ENCODE data around the gene CD22. TPM values are rescaled to one million over a fixed set of nuclear protein-coding genes. Genes with fewer than 3 reads are reported as not detected.

CD22 gene
- total and polyA plus RNA-seq, 2 of the 13 experiments (the other 11 are each of a cell fraction or from before 2014, with no cell fraction given) = 0.71 to 1.7 TPM

DNA sequence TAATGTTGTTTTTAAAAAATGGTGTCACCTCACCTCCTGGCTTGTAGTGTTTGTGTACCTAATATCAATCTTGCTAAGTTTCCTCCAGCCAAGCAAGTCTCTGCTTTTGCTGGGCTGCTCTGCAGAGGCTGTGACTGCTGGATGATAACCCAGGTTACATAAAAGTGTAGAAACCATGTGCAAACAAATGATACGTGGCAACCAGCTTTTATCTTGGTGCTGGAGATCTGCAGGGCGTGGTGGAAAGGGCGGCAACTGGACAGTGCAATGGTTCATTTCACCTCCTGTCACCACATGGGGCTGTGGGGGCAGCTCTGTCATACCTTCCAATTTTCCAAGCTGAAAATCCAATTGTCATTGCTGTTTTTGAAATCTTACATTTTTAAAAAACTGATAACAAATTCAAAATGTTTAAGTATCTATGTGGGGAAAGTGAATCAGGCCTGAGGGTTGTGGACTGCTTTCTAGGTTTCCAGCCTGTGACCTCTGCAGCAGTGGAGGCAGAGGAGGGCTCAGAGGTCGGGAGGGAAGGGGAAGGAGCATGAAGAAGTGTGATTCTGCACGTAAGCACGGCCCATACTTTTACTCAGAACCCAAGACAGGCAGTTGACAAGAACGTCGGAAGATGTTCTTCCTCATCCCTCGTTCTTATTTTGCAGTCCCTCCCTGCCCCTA is 51.6 kb downstream of the CD22 start (continued):
- TF ChIP-seq, protein P1, sequence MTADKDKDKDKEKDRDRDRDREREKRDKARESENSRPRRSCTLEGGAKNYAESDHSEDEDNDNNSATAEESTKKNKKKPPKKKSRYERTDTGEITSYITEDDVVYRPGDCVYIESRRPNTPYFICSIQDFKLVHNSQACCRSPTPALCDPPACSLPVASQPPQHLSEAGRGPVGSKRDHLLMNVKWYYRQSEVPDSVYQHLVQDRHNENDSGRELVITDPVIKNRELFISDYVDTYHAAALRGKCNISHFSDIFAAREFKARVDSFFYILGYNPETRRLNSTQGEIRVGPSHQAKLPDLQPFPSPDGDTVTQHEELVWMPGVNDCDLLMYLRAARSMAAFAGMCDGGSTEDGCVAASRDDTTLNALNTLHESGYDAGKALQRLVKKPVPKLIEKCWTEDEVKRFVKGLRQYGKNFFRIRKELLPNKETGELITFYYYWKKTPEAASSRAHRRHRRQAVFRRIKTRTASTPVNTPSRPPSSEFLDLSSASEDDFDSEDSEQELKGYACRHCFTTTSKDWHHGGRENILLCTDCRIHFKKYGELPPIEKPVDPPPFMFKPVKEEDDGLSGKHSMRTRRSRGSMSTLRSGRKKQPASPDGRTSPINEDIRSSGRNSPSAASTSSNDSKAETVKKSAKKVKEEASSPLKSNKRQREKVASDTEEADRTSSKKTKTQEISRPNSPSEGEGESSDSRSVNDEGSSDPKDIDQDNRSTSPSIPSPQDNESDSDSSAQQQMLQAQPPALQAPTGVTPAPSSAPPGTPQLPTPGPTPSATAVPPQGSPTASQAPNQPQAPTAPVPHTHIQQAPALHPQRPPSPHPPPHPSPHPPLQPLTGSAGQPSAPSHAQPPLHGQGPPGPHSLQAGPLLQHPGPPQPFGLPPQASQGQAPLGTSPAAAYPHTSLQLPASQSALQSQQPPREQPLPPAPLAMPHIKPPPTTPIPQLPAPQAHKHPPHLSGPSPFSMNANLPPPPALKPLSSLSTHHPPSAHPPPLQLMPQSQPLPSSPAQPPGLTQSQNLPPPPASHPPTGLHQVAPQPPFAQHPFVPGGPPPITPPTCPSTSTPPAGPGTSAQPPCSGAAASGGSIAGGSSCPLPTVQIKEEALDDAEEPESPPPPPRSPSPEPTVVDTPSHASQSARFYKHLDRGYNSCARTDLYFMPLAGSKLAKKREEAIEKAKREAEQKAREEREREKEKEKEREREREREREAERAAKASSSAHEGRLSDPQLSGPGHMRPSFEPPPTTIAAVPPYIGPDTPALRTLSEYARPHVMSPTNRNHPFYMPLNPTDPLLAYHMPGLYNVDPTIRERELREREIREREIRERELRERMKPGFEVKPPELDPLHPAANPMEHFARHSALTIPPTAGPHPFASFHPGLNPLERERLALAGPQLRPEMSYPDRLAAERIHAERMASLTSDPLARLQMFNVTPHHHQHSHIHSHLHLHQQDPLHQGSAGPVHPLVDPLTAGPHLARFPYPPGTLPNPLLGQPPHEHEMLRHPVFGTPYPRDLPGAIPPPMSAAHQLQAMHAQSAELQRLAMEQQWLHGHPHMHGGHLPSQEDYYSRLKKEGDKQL (CRISPR knock-in tag; IDR thresholded peaks at IDR 0.05; ENCODE audit: low read depth) = 0 out of 2 replicates have a peak, but pooled peaks have one; percentile 35
- TF ChIP-seq CBX2 (IDR thresholded peaks at IDR 0.05; ENCODE audit: low read depth, low read length) (no peak), CBX2 (CRISPR knock-in tag; IDR thresholded peaks at IDR 0.05; ENCODE audit: low read depth) (0 out of 2 replicates have a peak, but pooled peaks have one; percentile 22), KDM3A (CRISPR knock-in tag; IDR thresholded peaks at IDR 0.05; ENCODE audit: low read depth) (no peak), DMAP1 (CRISPR knock-in tag; IDR thresholded peaks at IDR 0.05) (peak; percentile 94), HOXA3 (CRISPR knock-in tag; IDR thresholded peaks at IDR 0.05) (peak; percentile 78), ZMYM3 (CRISPR knock-in tag; IDR thresholded peaks at IDR 0.05) (peak; percentile 75), ZNF792 (CRISPR knock-in tag; IDR thresholded peaks at IDR 0.05) (0 out of 2 replicates have a peak, but pooled peaks have one; percentile 84), KLF12 (CRISPR knock-in tag; IDR thresholded peaks at IDR 0.05; ENCODE audit: borderline replicate concordance) (peak; percentile 92; the same call in 1 of the 2 replicates)
- TF ChIP-seq, protein P2, sequence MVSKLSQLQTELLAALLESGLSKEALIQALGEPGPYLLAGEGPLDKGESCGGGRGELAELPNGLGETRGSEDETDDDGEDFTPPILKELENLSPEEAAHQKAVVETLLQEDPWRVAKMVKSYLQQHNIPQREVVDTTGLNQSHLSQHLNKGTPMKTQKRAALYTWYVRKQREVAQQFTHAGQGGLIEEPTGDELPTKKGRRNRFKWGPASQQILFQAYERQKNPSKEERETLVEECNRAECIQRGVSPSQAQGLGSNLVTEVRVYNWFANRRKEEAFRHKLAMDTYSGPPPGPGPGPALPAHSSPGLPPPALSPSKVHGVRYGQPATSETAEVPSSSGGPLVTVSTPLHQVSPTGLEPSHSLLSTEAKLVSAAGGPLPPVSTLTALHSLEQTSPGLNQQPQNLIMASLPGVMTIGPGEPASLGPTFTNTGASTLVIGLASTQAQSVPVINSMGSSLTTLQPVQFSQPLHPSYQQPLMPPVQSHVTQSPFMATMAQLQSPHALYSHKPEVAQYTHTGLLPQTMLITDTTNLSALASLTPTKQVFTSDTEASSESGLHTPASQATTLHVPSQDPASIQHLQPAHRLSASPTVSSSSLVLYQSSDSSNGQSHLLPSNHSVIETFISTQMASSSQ (IDR thresholded peaks at IDR 0.05; ENCODE audit: low read depth) = no peak
- TF ChIP-seq, protein P2 (CRISPR knock-in tag; IDR thresholded peaks at IDR 0.05; ENCODE audit: borderline replicate concordance) = 0 out of 2 replicates have a peak, but pooled peaks have one; percentile 61
- TF ChIP-seq, protein P3, sequence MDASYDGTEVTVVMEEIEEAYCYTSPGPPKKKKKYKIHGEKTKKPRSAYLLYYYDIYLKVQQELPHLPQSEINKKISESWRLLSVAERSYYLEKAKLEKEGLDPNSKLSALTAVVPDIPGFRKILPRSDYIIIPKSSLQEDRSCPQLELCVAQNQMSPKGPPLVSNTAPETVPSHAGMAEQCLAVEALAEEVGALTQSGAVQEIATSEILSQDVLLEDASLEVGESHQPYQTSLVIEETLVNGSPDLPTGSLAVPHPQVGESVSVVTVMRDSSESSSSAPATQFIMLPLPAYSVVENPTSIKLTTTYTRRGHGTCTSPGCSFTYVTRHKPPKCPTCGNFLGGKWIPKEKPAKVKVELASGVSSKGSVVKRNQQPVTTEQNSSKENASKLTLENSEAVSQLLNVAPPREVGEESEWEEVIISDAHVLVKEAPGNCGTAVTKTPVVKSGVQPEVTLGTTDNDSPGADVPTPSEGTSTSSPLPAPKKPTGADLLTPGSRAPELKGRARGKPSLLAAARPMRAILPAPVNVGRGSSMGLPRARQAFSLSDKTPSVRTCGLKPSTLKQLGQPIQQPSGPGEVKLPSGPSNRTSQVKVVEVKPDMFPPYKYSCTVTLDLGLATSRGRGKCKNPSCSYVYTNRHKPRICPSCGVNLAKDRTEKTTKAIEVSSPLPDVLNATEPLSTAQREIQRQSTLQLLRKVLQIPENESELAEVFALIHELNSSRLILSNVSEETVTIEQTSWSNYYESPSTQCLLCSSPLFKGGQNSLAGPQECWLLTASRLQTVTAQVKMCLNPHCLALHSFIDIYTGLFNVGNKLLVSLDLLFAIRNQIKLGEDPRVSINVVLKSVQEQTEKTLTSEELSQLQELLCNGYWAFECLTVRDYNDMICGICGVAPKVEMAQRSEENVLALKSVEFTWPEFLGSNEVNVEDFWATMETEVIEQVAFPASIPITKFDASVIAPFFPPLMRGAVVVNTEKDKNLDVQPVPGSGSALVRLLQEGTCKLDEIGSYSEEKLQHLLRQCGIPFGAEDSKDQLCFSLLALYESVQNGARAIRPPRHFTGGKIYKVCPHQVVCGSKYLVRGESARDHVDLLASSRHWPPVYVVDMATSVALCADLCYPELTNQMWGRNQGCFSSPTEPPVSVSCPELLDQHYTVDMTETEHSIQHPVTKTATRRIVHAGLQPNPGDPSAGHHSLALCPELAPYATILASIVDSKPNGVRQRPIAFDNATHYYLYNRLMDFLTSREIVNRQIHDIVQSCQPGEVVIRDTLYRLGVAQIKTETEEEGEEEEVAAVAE (CRISPR knock-in tag; IDR thresholded peaks at IDR 0.05; ENCODE audit: borderline replicate concordance) = 0 out of 2 replicates have a peak, but pooled peaks have one; percentile 49
- TF ChIP-seq, protein P4, sequence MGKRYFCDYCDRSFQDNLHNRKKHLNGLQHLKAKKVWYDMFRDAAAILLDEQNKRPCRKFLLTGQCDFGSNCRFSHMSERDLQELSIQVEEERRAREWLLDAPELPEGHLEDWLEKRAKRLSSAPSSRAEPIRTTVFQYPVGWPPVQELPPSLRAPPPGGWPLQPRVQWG (CRISPR knock-in tag; IDR thresholded peaks at IDR 0.05; ENCODE audit: borderline replicate concordance, low read depth) = 0 out of 2 replicates have a peak, but pooled peaks have one; percentile 23
- TF ChIP-seq, protein P5, sequence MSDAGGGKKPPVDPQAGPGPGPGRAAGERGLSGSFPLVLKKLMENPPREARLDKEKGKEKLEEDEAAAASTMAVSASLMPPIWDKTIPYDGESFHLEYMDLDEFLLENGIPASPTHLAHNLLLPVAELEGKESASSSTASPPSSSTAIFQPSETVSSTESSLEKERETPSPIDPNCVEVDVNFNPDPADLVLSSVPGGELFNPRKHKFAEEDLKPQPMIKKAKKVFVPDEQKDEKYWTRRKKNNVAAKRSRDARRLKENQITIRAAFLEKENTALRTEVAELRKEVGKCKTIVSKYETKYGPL (CRISPR knock-in tag; IDR thresholded peaks at IDR 0.05) = peak; percentile 86; the same call in 1 of the 2 replicates

Measured in HepG2 (cell line).